G401.6 (cell line): ENCODE measurements around the gene TRIM3.

Experiments used
- FAIRE-seq: peaks from 2 replicates; lab custom pipeline; 2012; peaks lifted over from hg19 to GRCh38; lab: Jason Lieb, UNC

TRIM3 gene

DNA sequence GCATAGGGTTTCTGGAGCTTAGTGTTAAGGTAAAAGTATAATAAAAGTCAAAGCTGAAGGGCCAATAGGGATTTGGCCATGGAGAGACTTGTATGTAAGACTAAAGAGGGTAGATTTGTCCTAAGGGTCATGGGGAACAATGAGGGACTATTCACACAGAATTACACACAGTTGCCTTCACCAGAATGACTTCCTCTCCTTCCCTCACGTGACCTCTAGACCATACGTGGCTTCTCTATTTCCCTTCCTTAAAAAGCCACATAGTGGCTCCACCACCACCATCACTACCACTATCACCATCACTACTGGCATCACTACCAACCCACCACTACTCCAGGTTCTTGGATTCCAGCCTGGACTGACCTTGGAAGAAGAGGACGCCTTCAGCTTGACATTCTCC, 35.7 kb downstream of the TRIM3 start:
- no peak for FAIRE-seq

DNA sequence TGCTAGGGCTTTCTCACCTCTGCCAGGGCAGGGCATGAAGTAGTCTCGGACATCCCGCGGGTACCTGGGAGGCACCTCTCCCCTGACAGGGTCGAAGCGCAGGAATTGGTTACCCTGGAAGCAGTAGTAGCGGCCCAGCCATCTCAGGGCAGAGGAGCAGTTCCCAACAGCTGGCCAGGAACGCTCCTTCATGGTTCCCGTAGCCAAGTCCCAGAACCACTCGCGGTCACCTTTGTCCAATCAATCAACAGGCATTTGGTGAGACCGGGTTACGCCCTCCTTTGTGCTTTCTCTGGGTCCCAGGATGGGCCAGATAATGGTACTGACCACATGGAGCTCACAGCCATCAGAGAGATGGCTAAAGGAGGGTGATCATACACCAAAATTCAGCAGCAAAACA, 36.3 kb downstream of the TRIM3 start:
- no peak for FAIRE-seq

DNA sequence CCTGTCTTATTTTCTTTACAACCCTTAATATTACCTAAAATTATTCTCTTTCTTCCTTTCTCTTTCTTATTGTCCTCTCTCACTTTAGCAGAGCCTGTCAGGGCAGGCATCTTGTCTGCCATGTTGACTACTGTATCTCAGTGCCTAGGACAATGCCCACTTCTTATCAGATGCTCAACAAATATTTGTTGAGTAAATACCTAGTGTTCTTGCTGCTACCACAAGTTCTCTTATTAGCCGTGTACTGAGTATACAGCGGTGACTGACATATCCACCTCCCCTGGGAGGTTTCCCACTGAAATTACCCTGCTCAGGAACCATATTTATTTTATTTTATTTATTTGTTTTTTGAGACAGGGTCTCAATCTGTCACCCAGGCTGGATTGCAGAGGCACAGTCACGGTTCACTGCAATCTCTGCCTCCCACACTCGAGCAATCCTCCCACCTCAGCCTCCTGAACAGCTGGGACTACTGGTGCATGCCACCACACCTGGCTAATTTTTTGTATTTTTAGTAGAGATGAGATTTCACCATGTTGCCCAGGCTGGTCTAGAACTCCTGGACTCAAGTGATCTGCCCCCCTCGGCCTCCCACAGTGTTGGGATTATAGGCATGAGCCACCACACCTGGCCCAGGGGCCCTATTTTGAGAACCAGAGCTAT, 39.6 kb downstream of the TRIM3 start:
- no peak for FAIRE-seq

DNA sequence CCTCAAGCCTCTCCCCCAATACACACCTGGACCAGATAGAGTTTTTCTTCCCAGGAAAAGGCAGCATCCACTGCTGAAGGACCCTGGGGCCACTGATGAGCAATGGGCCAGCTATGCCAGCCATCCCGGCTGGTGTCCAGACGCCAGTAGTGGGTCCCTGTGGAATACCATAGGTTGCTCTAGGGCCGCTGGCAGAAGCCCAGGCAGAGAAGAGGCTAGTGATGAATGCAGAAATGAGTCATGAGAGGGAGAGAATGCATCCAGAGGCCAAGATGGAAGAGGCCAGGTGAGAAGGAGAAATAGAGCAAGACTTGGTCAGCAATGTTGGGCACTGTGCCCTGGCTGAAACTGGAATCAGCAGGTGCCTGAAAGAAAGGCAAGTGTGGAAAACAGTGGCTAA, 41.9 kb downstream of the TRIM3 start:
- FAIRE-seq: no peak

DNA sequence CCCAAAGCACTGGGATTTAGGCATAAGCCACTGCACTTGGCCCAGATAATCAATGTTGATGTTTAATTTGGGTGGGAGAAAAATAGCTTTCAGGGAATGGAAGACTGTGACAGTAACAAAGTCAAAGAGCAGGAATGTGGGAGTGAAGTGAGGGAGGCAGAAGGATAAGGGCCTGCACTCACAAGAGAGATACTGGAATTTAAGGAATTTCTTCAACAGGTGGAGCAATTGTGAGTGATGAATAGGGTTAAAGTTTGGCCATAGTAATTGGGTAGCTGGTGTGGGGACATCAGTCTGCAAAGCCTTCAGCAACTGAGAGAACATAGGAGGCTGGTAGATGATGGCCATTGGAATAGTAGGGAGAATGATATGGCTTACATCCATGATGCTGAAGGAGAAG, 46.2 kb downstream of the TRIM3 start:
- FAIRE-seq: no peak

DNA sequence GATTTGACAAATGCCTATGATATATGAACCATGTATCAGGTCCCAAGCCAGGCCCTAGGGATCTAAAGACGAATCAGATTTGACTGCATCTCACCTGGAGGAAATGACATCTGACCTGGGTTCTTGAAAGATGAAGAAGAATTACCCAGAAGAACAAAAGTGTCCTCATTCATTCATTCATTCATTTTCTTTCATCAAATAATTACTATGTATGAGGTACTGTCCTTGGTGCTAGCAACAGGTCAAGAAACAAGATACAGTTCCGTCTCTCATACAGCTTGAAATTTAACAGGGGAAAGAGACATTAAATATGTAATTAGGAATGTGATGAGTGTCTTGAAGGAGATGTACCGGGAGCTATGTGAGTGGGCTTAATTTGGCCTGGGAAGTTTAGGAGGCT, 53.1 kb downstream of the TRIM3 start:
- FAIRE-seq: no peak

DNA sequence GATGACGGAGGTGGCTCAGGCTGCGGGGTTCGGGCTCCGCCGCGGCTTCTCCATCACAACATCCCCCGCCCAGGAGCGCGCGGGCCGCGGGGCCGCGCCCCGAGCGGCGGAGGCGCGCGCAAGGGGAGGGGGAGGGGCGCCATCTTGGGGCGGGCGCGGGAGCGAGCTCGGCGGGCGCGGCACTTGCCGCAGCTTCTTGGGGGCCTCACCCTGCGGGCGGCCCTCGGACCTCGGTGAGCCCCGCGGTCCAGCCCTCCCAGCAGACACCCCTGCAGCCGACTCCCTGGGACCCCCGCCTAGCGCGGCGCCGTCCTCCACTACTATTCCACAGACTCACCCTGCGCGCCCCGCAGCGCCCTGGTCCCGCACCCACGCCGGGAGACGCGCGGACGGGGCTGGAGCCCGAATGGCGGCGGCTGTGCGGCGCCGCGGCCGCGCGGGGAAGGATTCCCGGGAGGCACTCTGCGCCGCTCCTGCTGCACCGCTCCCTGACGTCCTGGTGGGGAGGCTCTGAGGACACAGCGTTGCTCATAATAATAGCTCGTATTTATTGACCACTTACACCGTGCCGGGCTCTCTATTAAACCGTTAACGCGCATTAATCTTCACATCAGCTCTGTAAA, 54.6 kb downstream of the TRIM3 start, which contains the start of gene APBB1:
Gene APBB1, minus strand, starts transcription at position 86 of the 623 bp plus-strand sequence. CDS start 7,747 bp downstream, outside the sequence.
- no peak for FAIRE-seq

DNA sequence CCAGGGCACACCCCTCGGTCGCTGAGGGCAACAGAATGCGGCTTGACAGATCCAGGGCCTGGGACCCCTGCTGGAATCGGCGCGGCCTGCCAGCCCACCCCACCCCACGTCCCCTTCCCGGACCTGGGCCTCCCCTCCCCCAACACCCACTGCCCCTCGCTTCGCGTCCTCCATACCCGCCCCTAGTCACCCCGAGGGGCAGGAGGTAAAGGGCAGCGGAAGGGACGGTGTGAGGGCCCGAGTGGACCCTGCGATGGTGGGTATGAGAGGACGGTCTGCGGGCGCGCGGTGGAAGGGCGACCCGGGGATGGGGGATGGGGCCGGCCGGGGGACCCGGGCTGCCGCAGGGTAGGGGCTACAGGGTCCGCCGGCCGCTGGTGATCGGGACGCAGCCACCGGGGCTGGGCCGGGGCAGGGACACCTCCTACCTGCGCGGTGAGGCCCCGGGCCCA, 55.2 kb downstream of the TRIM3 start:
- FAIRE-seq: no peak

DNA sequence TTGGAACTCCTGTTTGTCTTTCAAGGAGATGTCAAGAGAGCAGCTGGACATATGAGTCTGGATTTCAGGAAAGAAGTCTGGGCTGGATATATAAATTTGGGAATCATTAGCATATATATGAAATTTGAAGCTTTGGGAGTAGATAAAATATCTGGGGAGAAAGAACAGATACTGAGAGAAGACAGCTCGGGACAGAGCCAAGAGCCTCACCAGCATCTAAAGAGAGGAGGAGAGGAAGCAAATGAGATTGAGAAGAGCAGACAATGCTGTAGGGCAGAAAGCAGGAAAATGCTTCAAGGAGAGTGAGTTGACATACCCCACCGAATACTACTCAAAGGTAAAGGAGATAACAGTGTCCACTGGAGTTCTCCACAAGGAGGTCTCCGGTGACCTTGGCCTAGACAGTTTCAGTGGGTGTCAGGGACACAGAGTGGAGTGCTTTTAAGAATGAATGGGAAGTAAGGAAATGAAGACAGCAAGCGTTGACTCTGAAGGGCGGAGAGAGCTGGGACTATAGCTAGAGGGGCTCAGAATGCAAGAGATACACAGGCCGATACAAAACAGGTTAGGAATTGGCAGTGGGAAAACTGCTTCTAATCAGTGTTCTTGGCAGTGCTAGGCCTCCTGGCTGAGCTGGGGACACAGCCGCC, 55.7 kb downstream of the TRIM3 start:
- FAIRE-seq: no peak

DNA sequence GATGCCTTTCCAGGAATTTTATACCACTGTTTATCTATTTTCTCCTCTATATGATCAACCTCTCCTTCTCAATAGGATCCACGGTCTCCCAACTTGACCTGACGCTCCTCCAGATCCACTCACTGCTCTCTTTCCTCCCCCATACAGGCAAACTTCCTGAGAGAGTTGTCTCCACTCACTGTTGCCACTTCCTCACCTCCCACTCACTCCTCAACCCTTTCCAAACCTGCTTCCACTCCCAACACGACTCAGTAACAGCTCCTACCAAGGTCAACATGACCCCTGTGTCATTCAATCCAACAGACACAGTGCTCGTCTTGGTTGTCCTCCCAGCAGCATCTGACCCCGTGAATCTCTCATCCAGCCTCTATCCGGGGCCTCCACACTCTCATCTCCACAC, 57.9 kb downstream of the TRIM3 start:
- no peak for FAIRE-seq

DNA sequence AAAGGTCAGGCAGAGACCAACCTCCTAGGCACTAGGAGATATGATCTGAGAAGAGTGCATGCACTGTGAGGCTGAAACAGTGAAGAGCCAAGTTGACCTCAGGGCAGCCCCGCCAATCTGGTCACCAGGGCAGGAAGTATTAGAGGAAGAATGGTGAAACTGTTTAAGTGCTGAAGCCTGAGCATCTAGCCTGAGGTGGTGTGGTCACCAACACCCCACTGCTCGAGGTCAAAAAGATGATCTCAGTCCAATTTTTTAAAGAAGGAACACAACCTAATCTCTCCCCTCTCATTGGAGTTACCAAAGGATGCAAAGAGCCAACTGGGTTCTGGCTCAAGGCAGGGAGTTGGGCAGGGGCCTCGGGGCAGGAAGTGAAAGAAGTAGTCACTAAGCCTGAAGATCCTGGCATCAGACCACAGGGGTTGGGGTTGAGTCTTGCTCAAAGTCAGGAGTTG, 58.8 kb downstream of the TRIM3 start:
- FAIRE-seq: no peak

DNA sequence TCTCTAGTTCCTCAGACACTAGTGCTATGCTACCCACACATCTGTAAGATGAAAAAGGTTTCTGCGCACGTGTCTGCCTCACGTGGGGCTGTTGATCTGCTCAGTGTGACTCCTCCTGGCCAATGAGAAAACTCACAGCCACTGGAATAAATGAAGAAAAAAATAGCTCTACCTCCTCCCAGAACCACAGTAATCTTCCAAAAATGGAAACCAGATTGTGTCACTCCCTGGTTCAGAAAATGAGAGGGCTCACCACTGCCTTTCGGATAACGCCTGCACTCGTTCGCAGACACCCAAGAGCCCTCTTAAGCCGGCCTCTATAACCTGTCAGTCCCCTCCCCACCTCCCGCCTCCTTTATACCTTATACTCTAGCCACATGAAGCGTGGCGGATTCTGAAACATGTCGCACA, 59.9 kb downstream of the TRIM3 start:
- no peak for FAIRE-seq

DNA sequence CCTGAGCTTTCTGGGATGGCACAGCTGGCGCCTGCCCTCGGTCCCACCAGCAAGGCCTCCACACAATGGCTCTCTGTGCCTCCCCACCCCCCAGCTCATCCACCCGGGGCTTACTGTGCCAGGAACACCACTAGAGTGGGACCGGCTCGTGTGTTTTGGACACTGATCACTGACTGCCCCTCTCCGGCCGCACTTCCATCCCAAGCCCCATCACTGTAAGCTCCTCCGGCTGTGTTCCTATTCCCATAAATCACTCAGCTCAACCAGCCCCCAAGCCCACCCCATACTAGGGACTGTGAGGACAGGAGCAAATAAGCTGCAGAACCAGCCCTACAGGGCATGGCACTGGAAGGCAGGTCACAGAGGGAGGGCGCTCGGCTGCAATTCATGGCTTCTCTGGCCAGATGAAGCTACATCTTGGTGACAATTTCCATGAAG, 62.1 kb downstream of the TRIM3 start:
- FAIRE-seq: no peak

DNA sequence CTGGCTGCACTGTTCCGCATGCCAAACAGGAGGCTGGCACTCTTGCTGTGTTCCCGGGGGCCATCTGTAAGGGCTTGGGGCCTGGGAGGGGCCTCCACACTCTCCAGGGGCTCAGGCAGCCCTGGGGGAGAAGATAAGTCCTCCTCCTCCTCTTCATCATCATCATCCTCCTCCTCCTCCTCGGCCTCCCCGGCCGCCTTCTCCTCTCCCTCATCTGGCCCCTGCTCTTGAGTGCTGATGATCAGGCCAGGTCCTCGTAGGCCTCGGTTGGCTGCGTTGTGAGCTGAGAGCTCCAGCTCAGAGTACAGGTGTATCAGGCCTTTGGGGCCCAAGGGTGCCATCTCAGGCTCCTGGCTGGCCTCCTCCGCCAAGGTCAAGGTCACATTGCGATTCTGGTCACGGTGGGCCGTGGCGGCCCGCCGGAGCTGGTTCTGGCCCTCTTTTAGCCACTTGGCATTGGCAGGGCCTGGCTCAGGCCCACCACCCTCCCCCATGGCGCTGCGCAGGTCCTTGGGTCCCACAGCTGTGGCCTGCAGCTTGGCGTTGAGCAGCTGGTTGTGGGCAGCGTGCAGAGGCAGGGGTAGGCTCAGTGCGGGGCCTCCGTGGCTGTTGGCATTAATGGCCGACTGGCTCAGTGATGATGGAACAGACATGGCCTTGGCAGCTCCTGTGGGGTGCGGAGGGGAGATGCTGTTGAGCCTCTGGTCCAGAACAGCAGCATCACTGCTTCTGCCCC, 62.9 kb downstream of the TRIM3 start:
- no peak for FAIRE-seq

DNA sequence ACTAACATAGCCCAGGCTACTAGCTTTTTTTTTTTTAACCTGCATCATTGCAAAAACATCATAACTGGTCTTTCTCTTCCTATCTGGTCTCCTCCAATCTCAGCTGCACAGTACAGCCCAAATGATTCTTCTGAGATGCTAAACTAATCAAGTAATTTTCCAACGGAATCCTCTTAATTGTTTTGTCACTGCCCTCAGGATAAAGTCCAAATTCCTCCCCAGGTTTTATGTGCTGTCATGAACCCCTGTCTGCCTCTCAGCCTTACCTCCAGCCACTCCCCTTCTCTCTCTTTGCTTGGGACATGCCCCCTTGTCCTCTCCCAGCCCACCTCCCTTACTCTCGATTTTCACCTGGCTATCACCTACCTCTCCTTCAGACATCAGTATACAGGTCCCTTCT, 67.4 kb downstream of the TRIM3 start:
- FAIRE-seq: no peak

DNA sequence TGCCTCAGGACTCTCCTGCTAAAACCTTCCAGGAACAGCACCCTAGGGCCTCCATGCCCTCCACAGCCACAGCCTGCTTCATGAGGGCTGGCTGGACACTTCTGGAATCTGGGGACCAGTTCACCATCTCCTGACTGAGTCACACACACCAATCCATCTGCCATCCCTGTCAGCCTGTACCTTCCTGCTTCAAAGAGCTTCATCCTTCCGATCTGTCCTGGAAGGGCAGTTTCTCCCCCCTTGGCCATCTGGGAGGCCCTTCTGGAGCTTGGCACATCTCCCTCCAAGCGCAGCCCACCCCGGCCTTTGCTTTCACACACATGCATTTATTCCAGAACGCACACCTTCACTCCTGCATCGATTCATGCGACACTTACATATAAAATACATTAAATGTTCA, 67.9 kb downstream of the TRIM3 start:
- FAIRE-seq: no peak

DNA sequence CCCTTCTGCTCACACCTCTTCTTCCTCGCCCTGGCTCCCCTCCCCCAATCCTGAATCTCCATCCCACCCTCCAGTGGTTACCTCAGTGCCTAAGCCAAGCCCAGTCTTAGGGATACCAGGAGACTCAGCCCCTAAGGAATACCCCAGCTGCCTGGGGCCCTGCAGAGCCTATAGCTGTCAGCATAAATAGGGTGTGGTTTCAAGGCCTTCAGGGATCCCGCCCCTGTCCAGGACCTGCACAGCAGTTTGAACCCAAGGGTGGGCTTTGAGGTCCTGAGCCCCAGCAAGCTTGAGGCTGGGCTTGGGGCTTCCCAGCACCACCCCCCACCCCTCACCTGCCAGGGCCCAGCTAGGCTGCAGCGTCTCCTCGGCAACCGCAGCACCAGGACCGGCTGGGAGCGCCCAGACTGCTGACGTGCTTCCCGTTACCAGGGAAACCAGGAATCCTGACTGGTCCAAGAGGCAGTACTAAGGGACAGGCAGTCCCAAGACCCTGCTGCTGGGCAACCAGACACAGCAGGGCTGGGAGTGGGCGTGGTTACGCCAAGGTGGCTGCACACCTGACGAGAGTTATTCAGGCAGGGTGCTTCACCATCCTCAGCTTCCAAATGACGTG, 68.6 kb downstream of the TRIM3 start:
- no peak for FAIRE-seq

DNA sequence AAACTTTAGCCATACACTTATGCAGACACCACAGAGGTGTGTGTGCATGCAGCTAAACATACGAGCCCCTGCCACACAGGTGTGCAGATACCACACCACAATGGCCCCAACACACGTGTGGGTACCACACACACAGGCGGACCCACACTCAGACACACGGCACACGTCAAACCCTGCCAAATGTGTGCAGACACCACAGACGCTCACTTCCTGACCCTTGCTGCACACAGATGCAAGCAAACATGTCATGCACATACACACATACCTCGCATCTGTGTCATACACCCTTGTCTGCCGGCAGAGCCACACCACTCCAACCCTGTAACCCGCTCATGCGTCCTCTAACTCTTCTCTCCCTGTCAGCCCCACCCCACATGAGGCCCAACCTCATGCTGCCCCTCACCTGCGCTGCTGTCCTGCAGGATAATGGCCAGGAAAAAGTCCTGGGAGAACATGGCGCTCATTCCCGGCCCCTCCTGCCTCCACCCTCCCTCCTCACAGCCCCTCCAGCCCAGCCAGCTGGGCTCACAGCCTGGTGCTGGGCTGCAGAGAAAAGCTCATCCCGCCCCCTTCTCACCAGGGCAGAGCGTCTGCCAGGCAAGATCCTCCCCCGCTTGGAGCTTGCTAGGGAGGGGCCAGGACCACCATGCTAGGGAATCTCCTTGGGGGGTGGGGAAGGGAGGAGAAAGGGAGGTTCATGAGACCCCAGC, 69.2 kb downstream of the TRIM3 start:
- no peak for FAIRE-seq

DNA sequence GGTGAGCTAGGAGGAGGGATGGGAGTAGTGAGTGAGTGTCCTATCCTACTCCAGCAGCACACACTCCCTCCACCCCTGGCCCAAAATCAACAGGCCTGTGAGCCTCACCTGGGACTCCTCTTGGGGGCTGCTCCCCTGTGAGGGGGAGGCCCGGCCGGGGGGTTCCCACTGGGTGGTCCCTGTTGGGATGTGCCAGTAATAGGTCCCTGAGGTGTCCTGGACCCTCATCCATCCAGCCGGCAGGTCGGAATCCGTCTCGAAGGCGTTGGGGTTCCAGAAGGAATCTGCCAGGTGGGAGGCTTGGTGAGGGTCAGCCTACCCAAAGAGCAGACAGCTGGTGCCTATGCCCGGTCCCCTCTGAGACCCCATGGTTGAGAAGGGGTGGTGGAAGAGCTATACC, 70.2 kb downstream of the TRIM3 start:
- no peak for FAIRE-seq

DNA sequence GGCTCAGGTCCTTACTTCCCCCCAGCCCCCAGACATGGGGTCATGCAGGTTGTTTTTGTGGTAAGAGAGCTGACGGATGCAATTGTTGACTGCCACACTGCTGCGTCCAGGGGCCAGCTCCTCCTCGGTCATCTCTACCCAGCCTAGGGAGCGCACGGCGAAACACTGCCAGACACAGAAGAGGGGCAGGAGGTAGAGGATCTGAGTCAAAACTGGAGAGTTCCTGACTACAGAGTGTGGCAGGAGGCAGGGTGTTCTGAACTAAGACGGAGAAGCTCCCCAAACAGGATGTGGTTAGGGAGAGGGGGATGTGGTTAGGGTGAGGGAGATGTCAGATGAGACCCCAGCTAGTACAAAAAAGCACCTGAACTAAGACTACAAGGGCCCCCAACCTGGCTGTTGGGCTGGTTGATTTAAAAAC, 71.2 kb downstream of the TRIM3 start:
- no peak for FAIRE-seq

DNA sequence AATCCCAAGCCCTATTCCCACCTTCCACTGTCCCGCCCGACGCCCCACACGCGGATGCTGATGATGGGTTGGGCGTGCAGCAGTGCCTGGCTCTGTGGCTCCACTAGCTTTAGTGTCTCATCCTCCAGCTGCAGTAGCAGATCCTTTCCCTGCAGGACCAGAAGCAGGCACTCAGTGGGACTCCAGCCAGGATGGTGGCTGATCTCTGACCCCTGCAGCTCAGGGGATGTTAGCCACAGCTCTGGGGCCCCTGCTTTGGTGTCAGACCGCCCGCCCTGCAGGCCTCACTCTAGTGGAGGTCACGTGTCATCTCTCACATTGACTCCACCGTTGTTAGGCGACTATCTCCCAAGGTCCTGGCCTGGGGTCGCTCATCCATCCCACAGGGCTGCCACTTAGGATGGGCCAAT, 71.7 kb downstream of the TRIM3 start:
- no peak for FAIRE-seq

DNA sequence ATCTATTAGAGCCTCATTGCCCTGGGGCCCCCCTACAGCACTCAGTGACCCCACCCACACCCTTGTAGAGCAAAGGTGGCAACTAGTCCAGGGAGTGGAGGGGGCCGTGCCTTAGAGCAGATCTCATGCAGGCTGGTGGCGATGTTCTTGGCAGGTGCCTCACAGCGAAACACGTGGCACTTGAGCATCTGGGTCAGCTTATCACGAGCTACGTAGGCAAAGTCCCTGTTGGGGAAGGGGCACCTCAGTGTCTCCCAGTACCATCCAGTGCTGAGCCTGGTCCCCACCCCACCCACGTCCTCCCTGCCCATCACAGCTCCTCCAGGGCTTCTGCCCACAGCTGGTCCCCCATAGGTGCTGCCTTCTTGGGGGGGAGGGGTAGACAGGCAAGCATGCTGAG, 72.3 kb downstream of the TRIM3 start:
- no peak for FAIRE-seq
